HG02759 (cell line): Measurements from ENCODE around the gene PTPRT.

Experiments used
- ATAC-seq: cut with Tn5 transposase; IDR thresholded peaks from one replicate; pipeline ENCODE4 v1.9.1; 2021; ENCODE audit warnings: mild to moderate bottlenecking, moderate library complexity; ENCODE audit not compliant: unreplicated experiment

The PTPRT gene

DNA sequence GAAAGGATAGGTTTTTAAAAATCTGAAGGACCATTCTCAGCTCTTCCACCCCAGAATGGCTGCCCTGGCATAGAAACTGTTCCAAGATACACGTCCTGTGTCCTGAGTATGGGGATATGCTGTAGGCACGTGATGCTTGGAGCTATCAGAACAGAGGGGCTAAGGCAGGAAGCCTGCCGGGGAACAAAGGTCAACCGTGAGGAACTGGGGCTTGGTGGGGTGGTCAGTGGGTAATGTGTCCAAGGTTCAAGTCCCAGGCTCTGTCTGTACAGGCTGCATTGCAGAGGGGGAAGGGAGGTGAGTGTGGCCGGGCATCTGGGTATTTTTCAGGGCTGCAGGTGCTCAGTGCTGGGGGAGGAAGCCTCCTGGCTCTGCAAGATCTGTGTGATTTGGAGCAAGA, 1092.0 kb downstream of the PTPRT start:
- ATAC-seq, result no peak

DNA sequence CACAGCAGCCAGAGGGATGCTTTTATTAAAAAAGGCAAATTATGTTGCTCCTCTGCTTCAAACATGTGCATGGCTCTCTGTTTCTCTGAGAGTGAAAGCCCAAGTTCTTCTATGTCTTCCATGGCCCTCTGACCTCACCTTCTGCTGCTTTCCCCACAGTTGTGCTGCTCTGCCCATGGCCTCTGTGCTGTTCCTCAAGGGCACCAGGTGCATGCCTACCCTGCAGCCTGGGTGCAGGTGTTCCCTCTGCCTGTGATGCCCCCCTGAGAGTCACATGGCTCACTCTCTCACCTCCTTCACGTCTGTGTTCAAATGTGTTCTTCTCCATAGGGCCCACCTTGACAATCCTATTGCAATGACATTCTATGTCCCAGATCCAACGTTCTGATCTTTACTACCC, 1094.5 kb downstream of the PTPRT start:
- ATAC-seq, result no peak

DNA sequence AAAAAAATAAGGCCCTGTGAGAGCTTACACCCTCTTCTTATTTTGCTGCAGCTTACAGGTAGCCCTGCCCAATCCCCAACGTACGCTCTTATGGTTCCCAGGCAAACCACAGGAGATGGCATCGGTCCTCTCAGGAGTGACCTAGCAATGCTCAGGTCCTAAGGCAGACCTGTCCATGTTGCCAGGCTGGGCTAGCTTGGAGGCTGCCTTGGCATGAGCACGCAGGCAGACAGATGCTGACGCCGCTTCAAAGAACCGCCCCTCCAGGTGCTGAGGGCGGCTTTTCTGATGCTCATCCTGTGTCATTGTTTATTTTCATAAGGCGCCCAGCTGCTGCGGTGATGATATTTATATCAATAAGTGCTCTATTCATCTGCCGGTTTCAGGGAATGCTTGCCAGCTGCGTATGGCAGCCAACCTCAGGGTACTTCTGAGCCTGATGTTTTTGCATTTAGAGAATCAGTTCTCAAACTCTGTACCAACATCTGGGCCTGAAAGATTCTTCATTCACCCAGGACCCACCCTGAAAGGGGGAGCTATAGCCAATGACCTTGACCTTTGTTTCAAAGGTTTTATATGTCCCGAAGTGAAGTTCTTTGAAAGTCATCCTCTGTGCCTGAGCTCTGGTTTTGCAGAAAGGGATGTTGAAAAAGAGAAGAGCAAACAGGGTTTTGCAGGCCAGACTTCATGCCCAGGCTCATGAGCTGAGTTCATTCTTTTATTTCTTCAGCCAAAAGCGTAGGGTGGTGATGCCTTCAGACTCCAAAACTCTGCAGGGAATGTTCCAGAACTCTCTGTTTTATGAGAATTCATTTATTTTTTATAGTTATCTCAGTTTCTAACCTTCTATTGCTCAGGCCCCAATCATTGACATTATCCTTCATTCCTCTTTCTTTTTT, 1095.9 kb downstream of the PTPRT start:
- no peak for ATAC-seq

DNA sequence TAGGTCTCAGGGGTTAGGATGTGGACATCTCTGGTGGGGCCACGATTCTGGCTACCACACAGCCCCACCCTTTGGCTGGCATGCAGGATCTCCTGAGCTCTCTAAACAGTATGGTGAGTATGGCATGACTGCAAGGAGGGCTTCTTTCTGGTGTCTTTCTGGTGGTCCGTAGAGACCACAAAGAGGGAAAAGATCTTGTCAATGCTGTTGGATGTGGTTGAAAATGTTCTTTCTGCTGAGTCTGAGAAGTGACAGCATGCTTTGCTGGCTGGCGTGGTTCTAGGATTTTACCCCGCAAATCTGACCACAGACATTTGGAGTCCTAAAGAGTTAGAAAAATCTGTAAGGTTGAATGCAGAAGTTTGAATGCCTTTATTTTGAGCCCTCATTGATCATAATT, 1096.7 kb downstream of the PTPRT start:
- ATAC-seq, result no peak

DNA sequence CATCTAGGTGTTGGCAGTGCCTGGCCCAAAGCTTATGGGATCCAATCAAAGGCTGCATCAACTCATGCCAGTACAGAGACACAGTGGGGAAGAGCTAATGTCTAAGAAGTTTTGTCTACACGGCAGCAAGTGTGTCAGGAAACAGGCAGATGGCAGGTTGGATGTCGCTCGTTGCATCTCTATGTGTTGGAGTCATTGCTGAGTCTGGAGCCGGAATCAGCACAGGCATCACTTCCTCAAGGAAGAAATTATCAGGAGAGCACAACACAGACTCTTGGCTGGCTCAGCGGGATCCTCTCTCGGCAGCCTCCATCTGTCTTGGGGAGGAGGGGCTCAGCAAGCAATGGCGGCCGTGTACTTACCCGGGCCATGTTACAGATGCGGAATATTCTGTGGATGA, 1104.3 kb downstream of the PTPRT start:
- no peak for ATAC-seq

DNA sequence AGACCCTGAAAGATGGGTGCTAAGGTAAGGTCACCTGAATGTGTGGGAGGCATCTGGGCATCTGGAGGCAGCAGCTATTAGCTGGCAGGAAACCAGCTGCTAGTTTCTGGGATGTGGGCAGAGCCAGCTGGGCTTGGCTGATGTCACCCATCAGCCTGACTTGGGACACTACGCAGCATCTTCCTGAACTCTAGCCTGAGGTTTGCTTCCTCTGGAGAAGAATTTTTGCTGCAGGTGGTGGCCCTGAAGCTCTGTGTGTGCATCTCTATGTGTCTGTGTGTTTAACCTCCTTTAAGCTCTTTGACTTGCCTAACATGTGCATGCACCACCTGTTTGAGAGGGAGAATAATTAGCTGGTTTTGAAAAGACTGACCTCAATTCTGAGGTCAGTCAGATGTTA, 1106.4 kb downstream of the PTPRT start:
- ATAC-seq, result no peak

DNA sequence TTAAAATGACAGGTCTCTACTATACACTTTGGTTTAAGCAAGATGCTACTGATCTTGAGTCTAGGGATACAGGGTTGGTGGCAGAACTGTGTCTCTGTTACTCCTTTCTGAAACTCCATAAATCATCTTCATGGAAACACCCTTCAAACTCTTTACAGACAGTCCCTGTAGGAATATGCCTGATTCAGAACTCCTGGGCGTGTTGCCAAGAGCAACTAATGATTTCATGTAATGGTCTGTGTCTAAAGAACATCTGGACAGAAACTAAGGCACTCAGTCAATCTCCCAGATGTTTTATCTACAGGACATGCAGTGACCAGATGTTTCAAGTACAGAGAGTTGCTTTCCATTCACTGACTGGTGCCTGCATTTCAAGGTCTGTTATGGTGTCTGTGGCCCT, 1107.1 kb downstream of the PTPRT start:
- ATAC-seq, result no peak

DNA sequence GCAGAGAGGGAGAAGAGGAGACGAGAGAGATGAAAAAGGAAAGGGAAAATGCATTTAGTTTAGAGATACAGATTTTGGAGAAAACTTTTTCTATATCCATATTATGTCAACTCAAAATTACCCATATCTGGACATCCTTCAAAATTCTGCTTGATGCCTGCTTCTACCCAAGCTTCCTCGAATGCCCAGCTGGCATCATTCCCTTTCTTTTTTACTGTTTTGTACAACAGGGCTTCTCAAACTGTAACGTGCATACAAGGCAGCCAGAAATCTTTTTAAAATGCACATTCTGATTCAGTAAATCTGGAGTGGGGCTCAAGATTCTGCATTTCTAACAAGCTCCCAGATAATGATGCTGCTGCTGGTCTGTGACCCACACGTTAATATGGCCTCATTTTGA, 1108.8 kb downstream of the PTPRT start:
- no peak for ATAC-seq

DNA sequence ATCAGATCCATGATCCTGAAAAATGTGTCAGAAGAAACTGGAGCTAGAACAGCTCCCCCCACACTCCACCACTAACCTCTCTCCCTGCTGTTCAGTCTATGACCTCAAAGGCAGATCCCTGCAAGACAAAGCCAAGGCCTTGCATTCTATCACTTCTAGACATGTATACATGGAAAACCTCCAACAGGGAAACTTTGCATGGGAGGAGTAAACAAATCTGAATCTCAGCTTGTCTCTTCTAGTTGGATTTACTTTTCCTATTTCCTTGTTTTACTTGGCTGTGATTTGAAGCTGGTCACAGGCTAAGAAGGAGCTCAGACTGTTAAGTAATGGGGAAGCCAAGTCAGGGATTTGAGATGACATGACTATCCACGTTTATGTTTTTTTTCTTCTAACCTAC, 1114.8 kb downstream of the PTPRT start:
- ATAC-seq, result no peak

DNA sequence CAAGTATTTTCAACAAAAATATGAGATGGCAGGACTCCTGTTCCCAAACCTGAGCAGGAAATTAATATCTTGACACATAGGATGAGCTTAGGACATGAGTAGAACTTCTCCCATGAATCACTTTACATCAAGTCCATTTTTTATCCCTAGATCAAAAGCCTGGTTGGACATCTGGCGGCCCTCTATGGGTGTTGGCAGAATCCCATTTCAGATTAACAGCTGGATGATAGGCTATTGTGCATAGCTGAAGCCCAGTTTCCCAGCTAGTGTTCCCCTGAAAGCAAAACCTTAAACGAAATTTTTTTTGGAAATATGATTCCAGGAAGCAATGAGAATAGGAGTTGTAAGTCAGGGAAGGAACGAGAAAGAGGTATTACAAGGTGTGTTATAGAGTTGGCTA, 1122.1 kb downstream of the PTPRT start:
- ATAC-seq, result no peak

DNA sequence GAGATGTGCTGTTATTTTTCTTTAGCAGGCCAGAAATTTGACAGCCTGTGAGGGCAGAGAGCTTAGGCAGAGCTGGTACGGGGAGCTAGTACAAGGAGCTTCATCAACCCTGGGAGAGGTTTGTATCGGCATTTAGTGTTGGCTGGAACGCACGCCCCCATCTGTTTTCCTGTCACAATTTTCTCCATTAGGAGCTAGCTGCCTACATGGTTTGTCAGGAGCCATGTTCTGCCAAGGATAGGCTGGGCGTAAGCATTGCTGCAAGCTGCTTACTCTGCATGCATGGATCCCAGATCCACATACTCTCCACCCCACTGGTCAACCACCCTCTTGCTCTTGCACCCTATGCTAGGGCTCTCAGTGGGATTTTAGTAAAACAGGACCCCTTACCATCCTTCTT, 1122.5 kb downstream of the PTPRT start:
- ATAC-seq, result no peak

DNA sequence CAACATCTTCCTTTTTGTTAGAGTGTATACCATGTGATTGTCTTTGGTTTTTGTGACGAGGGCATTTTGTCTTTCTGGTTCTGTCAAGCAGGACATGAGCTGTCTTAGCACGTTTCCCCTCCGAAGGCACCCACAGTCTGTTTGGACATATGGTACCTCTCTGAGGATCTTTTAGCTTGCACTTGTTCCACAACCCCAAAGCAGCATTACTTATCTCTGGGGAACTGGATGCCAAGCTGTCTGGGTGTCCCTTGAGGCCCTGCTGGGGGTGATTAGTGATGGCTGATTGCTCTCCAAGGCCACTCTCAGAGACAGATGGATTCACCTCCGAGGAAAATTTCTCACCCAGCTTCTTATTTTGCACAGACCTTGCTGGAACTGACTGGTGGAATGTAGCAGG, 1126.6 kb downstream of the PTPRT start:
- no peak for ATAC-seq

DNA sequence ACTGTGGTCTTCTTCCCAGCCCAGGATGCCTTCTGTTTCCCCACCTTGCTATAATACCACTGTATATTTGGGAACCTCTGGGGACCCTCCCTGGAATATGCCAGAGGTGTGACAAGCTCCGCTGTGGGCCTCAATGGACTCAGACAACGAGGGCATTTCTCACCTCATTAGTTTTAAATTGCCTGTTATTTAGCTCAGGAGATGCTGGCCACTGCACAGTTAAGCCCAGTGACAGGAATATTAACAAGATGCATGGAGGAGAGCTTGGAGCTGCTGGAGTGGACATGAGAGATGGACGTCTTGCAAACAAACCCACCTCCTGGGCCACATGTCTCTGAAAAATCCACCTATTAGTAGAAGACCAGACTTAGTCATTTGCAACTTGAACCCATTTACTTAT, 1136.4 kb downstream of the PTPRT start:
- no peak for ATAC-seq

DNA sequence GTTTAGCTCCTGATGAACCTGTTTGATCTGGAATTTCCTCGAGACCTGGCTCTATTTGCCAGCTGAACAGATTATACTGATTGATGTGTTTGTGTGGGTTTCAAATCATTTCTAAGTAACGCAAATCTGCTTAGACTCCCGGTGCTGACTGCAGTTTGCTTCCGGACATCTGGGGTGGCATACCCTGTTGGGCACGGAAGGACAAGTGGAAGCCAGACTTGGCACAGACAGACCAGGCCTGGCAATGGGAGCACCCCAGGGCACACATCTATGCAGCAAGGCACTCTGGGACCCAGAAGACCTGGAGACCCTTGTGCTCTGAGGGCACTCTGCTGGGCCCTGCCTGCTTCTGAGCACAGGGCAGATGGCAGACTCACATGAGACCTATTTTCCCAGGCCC, 1137.8 kb downstream of the PTPRT start:
- ATAC-seq, result no peak

DNA sequence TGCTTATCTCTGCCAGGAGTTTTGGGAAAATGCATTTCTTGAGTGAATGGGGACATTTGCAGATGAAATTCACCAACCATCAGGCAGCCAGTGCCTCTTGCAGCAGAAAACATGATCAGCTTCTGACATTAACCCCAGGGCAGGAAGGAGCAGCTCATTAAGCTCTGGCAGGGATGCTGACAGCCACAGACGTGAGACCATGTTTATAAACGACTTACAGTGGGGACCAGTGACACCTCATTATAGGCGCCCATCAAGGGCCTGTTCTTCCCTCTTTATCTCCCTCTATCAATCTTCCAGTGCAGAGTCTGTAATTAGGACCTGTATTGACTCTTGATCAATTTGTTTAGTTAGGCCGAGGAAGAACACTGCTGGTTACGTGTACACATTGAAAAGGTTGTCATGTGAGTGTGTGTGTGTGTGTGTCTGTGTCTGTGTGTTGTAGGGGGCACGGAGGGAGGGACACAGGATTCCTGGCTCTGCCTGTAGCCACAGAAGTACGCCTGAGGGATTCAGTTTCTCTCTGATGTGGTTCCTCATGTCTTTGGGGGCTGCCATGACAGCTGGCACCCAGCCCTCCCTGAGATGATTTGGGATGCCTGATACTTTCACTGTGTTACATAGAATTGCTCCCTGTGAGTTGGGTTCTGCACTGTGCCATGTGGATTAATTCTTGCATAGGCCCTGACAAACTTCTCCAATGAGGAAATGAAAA, 1143.2 kb downstream of the PTPRT start:
- no peak for ATAC-seq

DNA sequence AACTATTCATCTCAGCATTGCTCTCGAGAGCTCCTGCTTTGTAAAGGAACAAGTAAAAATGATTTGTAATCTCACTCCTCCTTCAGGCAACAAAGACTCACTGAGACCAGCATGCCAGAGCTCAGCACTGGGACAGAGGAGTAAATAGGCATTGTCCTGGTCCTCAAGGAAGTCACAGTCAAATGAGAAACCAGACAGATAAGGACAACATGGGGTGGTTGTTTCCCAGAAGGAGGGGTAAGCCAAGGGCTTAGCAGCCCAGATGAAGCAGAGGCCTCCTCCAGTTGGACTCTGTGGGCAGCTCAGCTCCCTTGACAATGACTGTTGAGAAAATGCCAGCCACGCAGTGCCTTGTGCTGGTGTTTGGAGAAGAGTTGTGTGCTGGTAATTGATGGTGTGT, 1145.8 kb downstream of the PTPRT start:
- no peak for ATAC-seq

DNA sequence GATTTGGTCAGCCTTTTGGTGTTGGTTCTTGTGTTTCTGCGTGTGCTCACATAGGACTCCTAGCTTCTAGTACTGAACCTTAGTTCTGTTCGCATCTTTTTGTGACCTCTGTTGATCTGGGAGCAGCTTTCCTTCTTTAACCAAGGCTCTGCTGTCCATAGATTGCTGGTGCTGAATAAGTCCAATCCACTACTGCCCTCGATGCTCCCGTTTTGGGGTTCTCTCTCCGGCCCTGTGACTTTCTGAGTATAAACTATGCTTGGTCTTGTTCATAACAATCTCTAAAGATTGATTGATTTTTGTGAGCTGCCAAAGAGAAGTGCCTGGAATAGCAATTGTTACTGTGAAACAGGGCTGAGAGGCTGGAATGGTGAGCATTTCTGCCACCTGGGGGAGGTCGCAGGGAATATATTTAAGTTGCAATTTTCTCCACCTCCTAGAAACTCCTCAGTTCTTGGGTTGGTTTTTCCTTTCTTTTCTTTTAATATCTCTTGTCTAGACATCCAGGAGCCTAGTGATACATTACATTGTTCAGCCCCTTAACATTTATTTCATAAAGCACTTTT, 1148.6 kb downstream of the PTPRT start:
- no peak for ATAC-seq

DNA sequence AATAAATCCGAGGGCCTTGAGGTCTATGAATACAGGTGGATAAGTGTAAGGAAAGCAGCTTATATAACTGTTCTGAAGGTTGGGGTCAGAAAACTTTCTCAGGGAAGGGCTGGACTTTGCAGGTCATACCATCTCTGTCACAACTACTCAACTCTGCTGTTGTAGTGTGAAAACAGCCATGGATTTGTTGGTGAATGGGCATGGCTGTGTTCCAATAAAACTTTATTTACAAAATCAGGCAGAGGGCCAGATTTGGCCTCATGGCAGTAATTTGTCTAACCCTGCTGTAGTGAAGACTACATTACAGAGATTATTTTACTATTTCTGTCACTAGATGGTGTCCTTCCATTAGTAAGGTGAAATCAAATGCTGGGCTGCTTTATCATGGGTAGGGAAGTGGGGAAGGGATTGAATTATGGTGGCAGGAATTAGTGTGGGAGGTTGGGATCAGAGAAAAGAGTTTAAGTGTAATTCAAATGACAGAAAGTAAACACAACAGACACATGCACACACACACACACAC, 1161.9 kb downstream of the PTPRT start:
- ATAC-seq, result no peak

DNA sequence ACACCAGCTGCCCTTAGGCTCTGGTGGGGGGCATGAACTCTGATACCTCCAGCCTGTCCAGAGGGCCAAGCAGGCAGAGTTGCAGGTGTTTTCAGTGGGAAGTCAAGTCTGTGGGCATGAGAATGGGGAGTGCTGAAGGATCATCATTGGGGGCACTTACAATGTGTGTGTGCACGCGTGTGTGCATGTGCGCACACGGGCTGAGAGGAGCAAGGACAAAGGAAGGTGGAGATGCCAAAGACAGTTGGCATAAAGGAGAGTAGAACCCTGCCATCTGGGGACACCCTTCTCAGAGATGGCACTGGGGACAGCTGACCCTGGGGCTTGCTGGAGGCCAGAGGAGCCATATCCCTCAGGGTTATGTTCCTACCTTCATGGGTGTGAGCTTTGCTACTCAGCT, 1163.1 kb downstream of the PTPRT start:
- no peak for ATAC-seq

DNA sequence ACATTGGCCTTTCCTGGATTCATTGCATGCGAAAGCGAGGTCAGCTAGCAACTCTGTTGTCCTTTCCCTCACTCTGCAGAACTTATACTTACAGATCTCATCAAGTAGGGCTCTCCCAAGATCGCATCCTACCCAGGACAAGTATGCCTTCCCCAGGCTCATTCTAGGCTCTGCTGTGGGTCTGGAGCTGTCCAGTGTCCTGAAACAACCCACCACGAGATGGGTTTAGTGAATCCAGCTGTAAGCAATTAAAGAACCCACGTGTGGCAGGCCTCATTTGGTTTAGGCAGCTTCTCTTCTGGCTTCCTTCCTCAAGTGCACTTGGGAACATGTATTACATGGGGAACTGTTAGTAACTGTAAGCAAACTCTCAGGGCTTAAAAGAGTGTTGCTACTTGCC, 1165.1 kb downstream of the PTPRT start:
- ATAC-seq, result no peak
